LHCN-M2 (cell line): ENCODE measurements around the gene HM13. TPM values are rescaled to one million over a fixed set of nuclear protein-coding genes. Genes with fewer than 3 reads are reported as not detected.
"Not testable (repeated sequence)": the region's sequence is repeated elsewhere in the genome, so short reads cannot be mapped to it uniquely, and the experiment has no call there.

Experiments used
- DNase-seq: peaks from one replicate; pipeline ENCODE4 v3.0.0-alpha.2; 2012; ENCODE audit warnings: low read depth
- polyA plus RNA-seq: library from polyadenylated mRNA; unstranded; fragments of >200 nt; gene quantifications from one replicate; pipeline ENCODE4 v1.2.1, GENCODE V29; 2012; ENCODE audit warnings: missing spikeins
- total RNA-seq: library from RNA; depleted of rRNA; stranded (reverse); fragments of >200 nt; gene quantifications from 2 replicates; pipeline ENCODE4 v1.2.3, GENCODE V29; 2014; rRNA removed

Gene HM13
- total RNA-seq: 66.4 and 105 TPM in 2 replicates
- 192 TPM for polyA plus RNA-seq

GRCh38 chr20:31514154-31515071 is at the start of gene HM13:
TSS of gene HM13 (plus strand) at chr20:31514442. CDS start at chr20:31514552, 110 bp downstream.
- DNase-seq: peak; percentile 89

- not testable (repeated sequence) for DNase-seq
Observed at GRCh38 chr20:31470946-31471345, 43.3 kb upstream of the HM13 start.

- no peak for DNase-seq
Observed at GRCh38 chr20:31472395-31473330, 41.6 kb upstream of the HM13 start.

- DNase-seq: no peak
Observed at GRCh38 chr20:31473331-31474096, 40.7 kb upstream of the HM13 start.

GRCh38 chr20:31474097-31474436 is 40.2 kb upstream of the HM13 start:
- DNase-seq: no peak

- DNase-seq: no peak
Observed at GRCh38 chr20:31474758-31475427, 39.3 kb upstream of the HM13 start, which contains the start of the genes DEFB124 and REM1. TSS of gene DEFB124 (minus strand) at chr20:31475127. CDS start at chr20:31473013, 2,114 bp downstream. TSS of gene REM1 (plus strand) at chr20:31475288. CDS start at chr20:31476446, 1,158 bp downstream.

GRCh38 chr20:31475472-31476293 is 38.6 kb upstream of the HM13 start:
- DNase-seq: no peak

- no peak for DNase-seq
Observed at GRCh38 chr20:31476294-31476585, 38.0 kb upstream of the HM13 start.

- DNase-seq: peak; percentile 17
Observed at GRCh38 chr20:31476643-31477215, 37.5 kb upstream of the HM13 start.

- no peak for DNase-seq
Observed at GRCh38 chr20:31484001-31484400, 30.2 kb upstream of the HM13 start.

GRCh38 chr20:31485450-31486339 is 28.5 kb upstream of the HM13 start:
- no peak for DNase-seq

- no peak for DNase-seq
Observed at GRCh38 chr20:31488115-31488514, 26.1 kb upstream of the HM13 start.

- no peak for DNase-seq
Observed at GRCh38 chr20:31489152-31489551, 25.1 kb upstream of the HM13 start.

- DNase-seq: no peak
Observed at GRCh38 chr20:31490752-31491151, 23.5 kb upstream of the HM13 start.

- peak; percentile 32 for DNase-seq
Observed at GRCh38 chr20:31494131-31494530, 20.1 kb upstream of the HM13 start.

- DNase-seq: peak; percentile 18
Observed at GRCh38 chr20:31496761-31497295, 17.4 kb upstream of the HM13 start.

GRCh38 chr20:31497838-31498540 is 16.3 kb upstream of the HM13 start:
- peak; percentile 58 for DNase-seq

GRCh38 chr20:31500527-31500926 is 13.7 kb upstream of the HM13 start:
- DNase-seq: no peak
